Gastrocnemius medialis (tissue), 4 donors: Measurements from ENCODE around the gene LRRC27.

Experiments
- CTCF ChIP-seq, 5 experiments: fragments of 450-650 bp in 3 of 5; fragments of 200-600 bp in 2 of 5; sonication (generic) in 2 of 5; IDR thresholded peaks in 4 of 5; conservative IDR thresholded peaks in 1 of 5; 1 replicate in 4 of 5; 2 replicates in 1 of 5; pipeline ENCODE4 v1.5.1; 2016 to 2019; ENCODE audit warnings: antibody characterized with exemption in 5 of 5, mild to moderate bottlenecking in 3 of 5, moderate library complexity in 3 of 5
- POLR2A ChIP-seq, 2 donors: fragments of 450-650 bp; IDR thresholded peaks; one replicate each; pipeline ENCODE4 v1.6.1; 2017; ENCODE audit warnings: antibody characterized with exemption in 2 of 2, mild to moderate bottlenecking in 2 of 2, moderate library complexity in 2 of 2

- TF ChIP-seq CTCF (IDR thresholded peaks at IDR 0.05 in 4 of 5, conservative IDR thresholded peaks at IDR 0.05 in 1 of 5) = no peak
- TF ChIP-seq POLR2A (IDR thresholded peaks at IDR 0.05) = no peak
Observed at GRCh38 chr10:132339276-132339675, 7.3 kb downstream of the LRRC27 start.
